NCI-H526 (cell line): ENCODE measurements around the gene SLC51A.
"Not testable (repeated sequence)": the region's sequence is repeated elsewhere in the genome, so short reads cannot be mapped to it uniquely, and the experiment has no call there.

Source experiments
- DNase-seq, 2 experiments: peaks; one replicate each; lab custom pipeline; 2025; lab: John Stamatoyannopoulos, UW

Gene SLC51A

GRCh38 chr3:196216089-196216564 is at the start of gene SLC51A:
Gene SLC51A (plus strand): TSS chr3:196216534. CDS start chr3:196216713, 179 bp downstream.
- DNase-seq: no peak

DNA sequence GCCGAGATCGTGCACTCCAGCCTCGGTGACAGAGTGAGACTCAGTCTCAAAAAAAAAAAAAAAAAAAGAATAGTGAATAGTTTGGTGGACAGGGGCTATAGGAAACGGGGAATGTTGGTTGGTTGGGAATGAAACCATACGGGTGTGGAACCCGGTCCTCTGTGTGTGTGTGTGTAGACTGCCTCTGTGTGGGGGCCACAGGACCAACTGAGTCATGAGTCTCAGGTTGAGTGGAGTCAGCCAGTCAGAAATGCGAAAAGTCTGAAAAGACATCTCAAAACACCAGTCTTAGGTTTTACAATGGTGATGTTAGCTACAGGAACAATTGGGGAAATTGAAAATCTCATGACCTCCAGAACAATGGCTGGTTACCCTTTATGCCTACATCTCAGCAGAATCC is 49.6 kb upstream of the SLC51A start:
- no peak for DNase-seq

GRCh38 chr3:196168808-196169391 is 47.4 kb upstream of the SLC51A start:
- DNase-seq: no peak

DNA sequence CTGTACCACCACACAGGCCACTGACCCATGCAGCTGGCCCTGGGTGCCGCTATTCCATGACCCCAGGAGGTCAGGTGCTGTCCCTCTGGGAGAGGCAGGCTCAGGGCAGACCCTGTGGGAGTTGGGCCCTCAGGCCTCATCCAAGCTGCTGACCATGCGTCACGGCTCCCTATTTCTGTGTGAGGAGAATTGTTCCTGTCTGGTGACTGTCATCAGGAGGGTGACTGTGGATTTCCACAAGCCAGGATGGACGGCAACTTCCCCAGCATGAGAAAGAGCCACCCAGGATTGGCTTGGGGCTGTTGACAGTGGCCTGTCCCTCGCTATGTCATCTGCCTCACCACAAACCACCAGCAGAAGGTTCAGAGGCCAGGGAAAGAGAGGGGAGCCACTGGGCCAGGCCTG is 46.5 kb upstream of the SLC51A start:
- no peak for DNase-seq

DNA sequence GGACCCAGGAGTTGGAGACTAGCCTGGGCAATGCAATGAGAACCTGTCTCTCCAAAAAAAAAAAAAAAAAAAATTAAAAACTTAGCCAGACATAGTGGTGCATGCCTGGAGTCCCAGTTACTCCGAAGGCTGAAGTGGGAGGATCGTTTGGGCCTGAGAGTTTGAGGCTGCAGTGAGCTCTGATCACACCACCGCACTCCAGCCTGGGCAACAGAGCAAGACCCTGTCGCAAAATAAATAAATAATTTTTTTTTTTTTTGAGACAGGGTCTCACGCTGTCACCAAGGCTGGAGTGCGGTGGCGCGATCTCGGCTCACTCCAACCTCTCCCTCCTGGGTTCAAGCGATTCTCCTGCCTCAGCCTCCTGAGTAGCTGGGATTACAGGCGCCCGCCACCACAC is 46.0 kb upstream of the SLC51A start:
- not testable (repeated sequence) for DNase-seq

DNA sequence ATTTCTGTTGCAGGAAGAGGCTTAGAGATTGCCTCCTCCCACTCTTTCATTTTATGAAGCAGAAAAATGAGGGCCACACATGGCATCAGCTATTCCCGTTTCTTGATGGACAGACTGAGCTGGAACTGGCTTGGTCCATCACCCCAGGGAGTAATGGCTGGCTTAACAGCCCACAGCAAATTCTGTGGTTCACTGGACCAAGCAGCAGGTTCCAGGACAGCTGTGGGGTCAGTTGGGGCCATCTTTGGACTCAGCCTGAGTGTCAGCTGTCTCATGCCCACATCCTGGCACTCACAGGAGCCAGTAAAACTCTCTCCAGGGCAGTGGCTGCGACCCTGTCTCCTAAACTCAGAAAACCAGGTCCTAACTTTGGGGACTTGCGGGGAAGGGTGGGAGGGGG is 41.7 kb upstream of the SLC51A start:
- no peak for DNase-seq

DNA sequence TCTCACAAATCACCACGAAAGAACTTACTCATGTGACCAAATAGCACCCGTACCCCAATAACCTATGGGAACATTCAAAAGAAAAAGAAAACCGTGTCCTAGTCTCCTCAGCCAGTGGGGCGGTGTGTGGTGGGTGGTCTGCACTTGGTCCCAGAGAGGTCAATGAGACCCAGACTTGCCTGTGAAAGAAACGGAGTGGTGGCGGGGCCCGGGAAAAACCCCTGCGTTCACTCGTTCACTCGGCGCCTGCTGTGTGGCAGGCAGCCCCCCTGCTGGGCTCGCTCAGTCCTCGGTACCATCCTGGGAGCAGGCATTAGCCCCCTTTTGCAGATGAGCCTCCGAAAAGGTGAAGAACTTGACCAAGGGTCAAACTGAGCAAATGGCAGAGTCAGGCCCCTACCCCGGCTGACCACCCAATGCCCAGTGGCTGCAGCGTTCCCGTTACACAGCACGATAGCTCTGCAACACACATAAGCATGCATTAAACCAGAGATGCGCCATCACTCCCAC is 41.2 kb upstream of the SLC51A start:
- no peak for DNase-seq

DNA sequence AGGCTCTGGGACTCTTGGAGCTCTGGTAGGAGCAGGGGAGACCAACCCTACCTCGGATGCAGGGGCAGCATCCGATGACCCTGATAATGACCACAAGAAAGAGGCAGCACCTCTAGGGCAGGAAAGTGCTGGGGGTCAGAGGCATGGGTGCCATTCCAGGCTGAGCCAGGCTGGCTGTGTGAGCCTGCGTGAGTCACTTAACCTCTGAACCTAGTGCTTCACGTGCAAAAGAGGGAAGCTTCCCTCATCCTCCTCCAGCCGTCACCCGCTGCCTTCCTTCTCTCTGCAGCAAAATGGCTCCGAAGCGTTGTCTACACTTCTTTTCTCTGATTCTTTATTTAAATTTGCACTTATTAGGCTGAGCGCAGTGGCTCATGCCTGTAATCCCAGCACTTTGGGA is 40.6 kb upstream of the SLC51A start:
- no peak for DNase-seq

GRCh38 chr3:196177567-196177966 is 38.8 kb upstream of the SLC51A start:
- DNase-seq: no peak

- no peak for DNase-seq
These were observed 38.4 kb upstream of the SLC51A start for GRCh38 chr3:196177967-196178366.

DNA sequence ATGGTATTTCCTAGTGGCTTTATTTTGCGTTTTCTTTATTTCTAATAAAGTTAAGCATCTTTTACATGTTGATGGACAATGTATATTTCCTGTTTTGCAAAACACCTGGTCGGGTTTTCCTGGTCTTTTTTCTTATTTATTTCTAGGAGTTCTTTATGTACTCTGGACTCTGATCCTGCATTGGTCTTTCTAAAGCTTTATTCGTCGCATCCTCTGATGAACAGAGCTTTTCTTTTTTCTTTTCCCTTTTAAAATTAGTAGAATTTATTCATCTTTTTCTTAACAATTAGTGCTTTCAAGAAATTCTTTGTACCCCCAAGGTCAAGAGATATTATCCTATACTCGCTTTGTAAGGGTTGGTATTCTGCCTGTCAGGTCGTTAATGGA is 37.3 kb upstream of the SLC51A start:
- no peak for DNase-seq

DNA sequence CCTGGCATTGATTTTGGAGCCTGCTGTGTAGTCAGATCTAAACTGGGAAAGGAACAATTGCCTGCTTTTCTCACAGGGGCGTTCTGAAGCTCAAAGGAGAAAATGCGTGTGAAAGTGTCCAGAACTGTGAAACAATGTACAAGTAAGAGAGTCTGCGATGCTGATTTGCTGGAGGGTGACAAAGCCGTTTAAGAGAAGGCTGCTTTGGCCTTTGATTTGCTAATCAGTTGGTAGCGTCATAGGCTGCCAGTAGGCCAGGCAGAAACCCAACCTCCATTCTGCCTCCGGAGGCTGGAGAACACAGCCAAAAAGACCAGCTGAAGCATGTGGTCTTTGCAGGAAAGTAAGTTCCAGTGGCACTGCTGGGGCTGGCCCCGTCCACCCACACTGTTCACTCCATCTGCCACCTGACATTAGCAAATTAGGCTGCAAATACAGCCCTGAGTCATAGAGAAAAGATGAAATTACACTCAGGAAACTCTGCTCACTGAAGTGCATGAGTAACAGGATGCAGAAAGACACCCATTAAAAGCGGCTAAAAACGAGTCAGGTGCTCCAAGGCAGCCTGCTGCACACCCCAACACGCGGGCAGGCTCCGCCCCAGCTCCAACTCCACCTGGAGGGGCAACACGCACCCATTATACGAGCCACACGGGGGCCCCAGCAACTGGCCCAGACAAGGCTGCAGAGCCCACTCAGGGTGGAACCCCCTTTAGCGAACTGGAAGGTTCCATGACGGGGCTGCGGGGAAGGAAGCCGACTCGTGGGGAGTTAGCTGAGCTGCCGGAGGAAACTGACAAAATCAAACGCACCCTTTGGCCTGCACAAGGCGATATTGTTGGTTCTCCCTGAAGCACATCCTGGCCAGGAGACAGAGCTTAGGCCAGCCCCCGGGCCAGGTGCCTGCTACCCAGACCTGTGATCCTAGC is 36.7 kb upstream of the SLC51A start:
- no peak for DNase-seq

GRCh38 chr3:196180346-196180745 is 36.0 kb upstream of the SLC51A start:
- DNase-seq: no peak

- no peak for DNase-seq
These were observed 35.2 kb upstream of the SLC51A start for GRCh38 chr3:196181127-196181546.

- DNase-seq: not testable (repeated sequence)
These were observed 32.2 kb upstream of the SLC51A start for GRCh38 chr3:196184169-196184432.

DNA sequence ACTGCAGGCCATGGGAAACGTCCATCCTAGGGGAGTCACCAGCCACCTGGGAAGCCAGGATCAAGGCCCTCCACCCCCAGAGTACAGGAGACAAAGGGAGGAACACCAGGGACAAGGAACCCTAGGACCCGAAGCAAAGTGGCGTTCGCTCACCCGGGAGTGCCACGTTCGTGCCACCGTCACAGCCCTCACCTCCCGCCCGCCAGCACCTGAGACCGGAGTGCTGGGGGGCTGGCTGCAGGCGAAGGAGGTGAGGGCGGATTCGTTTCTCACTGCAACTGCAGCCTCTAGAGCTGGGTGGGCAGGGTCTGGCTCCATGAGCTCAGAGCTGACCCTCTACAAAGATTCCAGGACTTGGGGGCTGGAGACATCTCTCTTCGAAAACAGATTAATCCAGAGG is 31.5 kb upstream of the SLC51A start:
- no peak for DNase-seq

DNA sequence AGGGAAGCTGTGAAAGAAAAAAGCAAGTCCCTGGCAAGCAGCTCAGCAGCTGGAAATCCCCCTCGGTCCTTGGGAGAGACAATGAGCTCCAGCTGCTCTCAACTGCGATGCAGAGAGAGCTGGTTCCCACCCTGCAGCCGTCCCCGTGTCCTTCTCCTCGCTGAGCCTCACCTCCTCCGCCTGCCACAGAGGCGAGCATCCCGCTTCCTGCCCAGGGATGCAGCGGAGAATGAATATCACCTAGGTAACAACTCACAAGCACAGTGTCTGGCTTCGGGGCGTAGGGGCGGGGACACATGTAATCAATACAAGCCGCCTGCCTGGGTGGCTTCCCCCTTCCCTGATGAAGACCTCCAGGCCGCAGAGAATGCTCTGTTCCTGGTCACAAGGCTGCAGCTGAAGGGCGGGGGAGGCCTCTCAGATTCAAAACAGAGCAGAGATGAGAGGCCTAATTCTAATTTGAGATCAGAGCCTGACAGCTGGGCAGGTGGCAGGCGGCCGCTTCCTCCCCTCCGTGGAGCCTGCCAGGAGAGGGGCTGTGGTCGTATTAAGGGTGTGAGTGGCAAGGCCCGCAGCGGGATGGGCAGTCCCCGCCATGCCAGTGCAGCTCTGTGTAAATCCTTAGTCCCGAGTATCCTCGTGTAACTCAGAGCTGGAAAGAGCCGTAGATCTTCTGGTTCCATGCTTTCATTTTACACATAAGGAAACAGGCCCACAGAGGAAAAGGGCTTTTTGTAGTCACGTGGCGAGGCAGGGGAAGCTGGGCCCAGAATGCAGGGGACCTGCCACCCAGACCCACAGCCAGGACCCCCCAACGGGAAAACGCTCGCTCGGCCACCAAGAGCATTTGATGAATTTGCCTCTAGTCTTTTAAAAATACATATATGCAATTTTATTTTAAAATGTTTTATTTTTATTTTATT is 29.4 kb upstream of the SLC51A start:
- DNase-seq: peak; percentile 43 to 78

GRCh38 chr3:196189566-196190347 is 26.6 kb upstream of the SLC51A start:
- peak in 1 of 2 experiments; percentile 32 for DNase-seq

- DNase-seq: no peak
These were observed 24.3 kb upstream of the SLC51A start for GRCh38 chr3:196192036-196192523.

- DNase-seq: no peak
These were observed 23.7 kb upstream of the SLC51A start for GRCh38 chr3:196192524-196193051.

DNA sequence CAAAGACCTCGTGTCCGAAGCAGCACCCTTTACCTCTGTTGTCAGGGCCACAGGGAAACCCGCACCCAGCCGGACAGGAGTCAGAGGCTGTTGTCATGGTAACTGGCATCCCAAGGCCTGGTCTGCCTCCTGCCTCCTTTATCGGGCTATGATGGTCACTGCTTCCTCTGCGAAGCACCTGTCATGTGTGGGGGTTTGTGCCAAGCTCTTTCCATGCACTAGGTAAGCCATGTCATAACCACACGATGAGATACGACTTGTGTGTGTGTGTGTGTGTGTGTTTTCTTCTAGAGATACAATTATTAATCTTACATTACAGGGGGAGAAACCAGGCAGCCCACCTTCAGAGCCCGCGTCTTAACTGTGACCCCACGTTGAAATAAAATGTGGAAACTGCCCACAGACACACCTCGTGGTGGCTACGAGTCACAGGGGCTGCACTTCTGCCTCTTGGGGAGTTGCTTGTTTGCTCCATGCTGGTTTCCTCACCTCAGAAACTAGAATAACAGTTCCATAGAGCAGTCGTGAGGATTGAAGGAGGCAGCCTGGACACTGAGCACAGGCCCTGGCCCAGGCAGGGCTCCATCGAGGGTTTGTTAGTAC is 23.1 kb upstream of the SLC51A start:
- no peak for DNase-seq
